H9 (cell line): Measurements from ENCODE around the gene EGR4. TPM values are rescaled to one million over a fixed set of nuclear protein-coding genes. Genes with fewer than 3 reads are reported as not detected.

Source experiments
- DNase-seq: peaks from one replicate; pipeline ENCODE4 v3.0.0-alpha.2; 2017
- H2AFZ ChIP-seq: one replicate; pipeline ENCODE4 v1.6.1; 2013; ENCODE audit warnings: mild to moderate bottlenecking, low read length, control low read depth, moderate library complexity
- H2AK5ac ChIP-seq: 2 replicates; pipeline ENCODE4 v1.6.1; 2013; ENCODE audit warnings: low read length, control low read depth, mixed read lengths; ENCODE audit not compliant: insufficient read length
- H2BK120ac ChIP-seq: one replicate; pipeline ENCODE4 v1.6.1; 2013; ENCODE audit warnings: low read depth, mild to moderate bottlenecking, low read length, control low read depth, inconsistent platforms; ENCODE audit not compliant: poor library complexity, severe bottlenecking
- H2BK12ac ChIP-seq: 2 replicates; pipeline ENCODE4 v1.6.1; 2013; ENCODE audit warnings: low read length, control low read depth, mixed read lengths, low read depth; ENCODE audit not compliant: insufficient read length
- H2BK15ac ChIP-seq: 2 replicates; pipeline ENCODE4 v1.6.1; 2013; ENCODE audit warnings: low read depth, low read length, control low read depth
- H2BK20ac ChIP-seq: one replicate; pipeline ENCODE4 v1.6.1; 2013; ENCODE audit warnings: low read depth, mild to moderate bottlenecking, low read length, control low read depth, inconsistent platforms; ENCODE audit not compliant: poor library complexity, severe bottlenecking
- H2BK5ac ChIP-seq: 2 replicates; pipeline ENCODE4 v1.6.1; 2013; ENCODE audit warnings: low read length, control low read depth, mixed read lengths; ENCODE audit not compliant: insufficient read length
- H3K14ac ChIP-seq: 2 replicates; pipeline ENCODE4 v1.6.1; 2013; ENCODE audit warnings: low read length, control low read depth; ENCODE audit not compliant: insufficient read depth
- H3K18ac ChIP-seq: 2 replicates; pipeline ENCODE4 v1.6.1; 2013; ENCODE audit warnings: low read depth, mild to moderate bottlenecking, mixed read lengths, low read length, control low read depth; ENCODE audit not compliant: insufficient read length
- H3K23ac ChIP-seq: 2 replicates; pipeline ENCODE4 v1.6.1; 2013; ENCODE audit warnings: low read length, control low read depth, mixed read lengths, low read depth; ENCODE audit not compliant: insufficient read length
- H3K23me2 ChIP-seq: 2 replicates; pipeline ENCODE4 v1.6.1; 2013; ENCODE audit warnings: low read depth, mild to moderate bottlenecking, mixed read lengths, low read length, control low read depth; ENCODE audit not compliant: insufficient read length, poor library complexity, severe bottlenecking
- H3K27ac ChIP-seq: 2 replicates; pipeline ENCODE4 v1.5.1; 2013; ENCODE audit warnings: low read length, control low read depth, mixed read lengths, low read depth; ENCODE audit not compliant: insufficient read length
- H3K27me3 ChIP-seq: 2 replicates; pipeline ENCODE4 v1.6.1; 2013; ENCODE audit warnings: low read length, control low read depth, inconsistent platforms; ENCODE audit not compliant: insufficient read depth
- H3K4ac ChIP-seq: 2 replicates; pipeline ENCODE4 v1.6.1; 2013; ENCODE audit warnings: low read depth, mild to moderate bottlenecking, control low read depth, inconsistent platforms, low read length, moderate library complexity
- H3K4me1 ChIP-seq: 2 replicates; pipeline ENCODE4 v1.6.1; 2013; ENCODE audit warnings: low read length, control low read depth, inconsistent platforms; ENCODE audit not compliant: insufficient read depth
- H3K4me2 ChIP-seq: 2 replicates; pipeline ENCODE4 v1.6.1; 2013; ENCODE audit warnings: low read length, control low read depth, mixed read lengths; ENCODE audit not compliant: insufficient read length, insufficient read depth
- H3K56ac ChIP-seq: 2 replicates; pipeline ENCODE4 v1.6.1; 2013; ENCODE audit warnings: low read depth, mild to moderate bottlenecking, mixed read lengths, low read length, control low read depth; ENCODE audit not compliant: insufficient read length
- H3K79me1 ChIP-seq: 2 replicates; pipeline ENCODE4 v1.6.1; 2013; ENCODE audit warnings: low read depth, mild to moderate bottlenecking, moderate library complexity, low read length, control low read depth, inconsistent platforms; ENCODE audit not compliant: insufficient read depth, poor library complexity, severe bottlenecking
- H3K79me2 ChIP-seq: 2 replicates; pipeline ENCODE4 v1.6.1; 2013; ENCODE audit warnings: low read length, control low read depth, inconsistent platforms; ENCODE audit not compliant: insufficient read depth
- H3K9ac ChIP-seq: 2 replicates; pipeline ENCODE4 v1.6.1; 2013; ENCODE audit warnings: low read length, control low read depth, mixed read lengths; ENCODE audit not compliant: insufficient read length; ENCODE audit errors: extremely low read depth
- H3K9me3 ChIP-seq: one replicate; pipeline ENCODE4 v1.6.1; 2013; ENCODE audit warnings: low read depth, low read length, inconsistent platforms; ENCODE audit not compliant: control insufficient read depth
- H3T11ph ChIP-seq: one replicate; pipeline ENCODE4 v1.6.1; 2013; ENCODE audit warnings: mild to moderate bottlenecking, low read length, control low read depth, inconsistent platforms
- H4K20me1 ChIP-seq: one replicate; pipeline ENCODE4 v1.6.1; 2013; ENCODE audit not compliant: control insufficient read depth, insufficient read length, insufficient read depth
- H4K5ac ChIP-seq: 2 replicates; pipeline ENCODE4 v1.6.1; 2013; ENCODE audit warnings: low read depth, mild to moderate bottlenecking, mixed read lengths, low read length, control low read depth; ENCODE audit not compliant: insufficient read length
- H4K8ac ChIP-seq: replicated peaks from 2 replicates; pipeline ENCODE4 v1.6.1; 2013; ENCODE audit warnings: low read length, control low read depth, mixed read lengths, low read depth; ENCODE audit not compliant: insufficient read length
- H4K91ac ChIP-seq: 2 replicates; pipeline ENCODE4 v1.6.1; 2013; ENCODE audit warnings: low read depth, mild to moderate bottlenecking, moderate library complexity, mixed read lengths, low read length, control low read depth; ENCODE audit not compliant: insufficient read length
- H3K27ac Mint-ChIP-seq, 3 experiments: 2 replicates in 2 of 3; 3 replicates in 1 of 3; pipeline ENCODE4 v1.8.0; 2020 to 2021; ENCODE audit warnings: mixed read lengths in 3 of 3, mild to moderate bottlenecking in 1 of 3, moderate library complexity in 1 of 3
- H3K27me3 Mint-ChIP-seq: 2 replicates; pipeline ENCODE4 v1.8.0; 2021; ENCODE audit warnings: low read depth, mild to moderate bottlenecking, moderate library complexity, mixed read lengths
- H3K36me3 Mint-ChIP-seq, 3 experiments: 2 replicates in 2 of 3; 3 replicates in 1 of 3; pipeline ENCODE4 v1.8.0; 2020 to 2021; ENCODE audit warnings: low read depth in 3 of 3, mixed read lengths in 3 of 3; ENCODE audit not compliant: insufficient read depth in 1 of 3
- H3K4me1 Mint-ChIP-seq, 2 experiments: 2 replicates each; pipeline ENCODE4 v1.8.0; 2020; ENCODE audit warnings: mixed read lengths in 2 of 2
- H3K4me3 Mint-ChIP-seq, 2 experiments: 2 replicates in 1 of 2; 3 replicates in 1 of 2; pipeline ENCODE4 v1.8.0; 2020 to 2021; ENCODE audit warnings: mild to moderate bottlenecking in 2 of 2, mixed read lengths in 2 of 2, moderate library complexity in 1 of 2
- H3K9me3 Mint-ChIP-seq, 2 experiments: 2 replicates in 1 of 2; 3 replicates in 1 of 2; pipeline ENCODE4 v1.8.0; 2020; ENCODE audit warnings: mild to moderate bottlenecking in 2 of 2, mixed read lengths in 2 of 2, moderate library complexity in 1 of 2
- WGBS: extraction: QIAGEN DNeasy Blood & Tissue Kit; methylation state at CpG from one replicate; pipeline ENCODE4 v1.1.7; 2013; ENCODE audit warnings: missing lambda C conversion rate, low lambda C conversion rate, mixed read lengths; ENCODE audit not compliant: insufficient read length; ENCODE audit errors: extremely low coverage; 5-methylcytosine and 5-hydroxymethylcytosine counted together
- total RNA-seq: library from RNA; stranded (reverse); gene quantifications from 2 replicates; pipeline ENCODE4 v1.2.1, GENCODE V29; 2021
- TF ChIP-seq, protein P1 (sequence below): fragments of 200-600 bp; sonication (generic); conservative IDR thresholded peaks from 3 replicates; pipeline ENCODE4 v1.8.0; 2021; ENCODE audit warnings: antibody characterized with exemption, mild to moderate bottlenecking

EGR4 gene
- total RNA-seq, 1 experiment from 2014 or later: 0.85 TPM

DNA sequence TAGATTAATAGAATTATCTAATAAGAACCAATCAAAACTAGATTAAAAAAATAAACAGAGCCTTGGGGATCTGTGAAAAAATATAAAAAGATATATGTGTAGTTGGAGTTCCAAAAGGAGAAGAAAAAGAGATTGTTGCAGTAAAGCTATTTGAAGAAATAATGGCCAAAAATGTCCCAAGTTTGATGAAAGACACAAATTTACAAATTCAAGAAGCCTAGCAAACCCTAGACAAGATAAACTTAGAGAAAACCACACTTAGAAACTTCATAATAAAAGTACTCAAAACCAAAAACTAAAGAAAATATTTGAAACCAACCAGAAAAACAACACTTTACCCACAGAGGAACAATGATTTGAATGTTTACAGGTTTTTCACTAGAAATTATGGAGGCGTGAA, 41.3 kb upstream of the EGR4 start:
- Histone ChIP-seq H4K5ac (no peak overlapping the region), H3K79me1 (no peaks in the 10 kb centered on the region), H3K4me2 (no peak overlapping the region), H2BK12ac (no peak overlapping the region), H4K20me1 (no peaks in the 10 kb centered on the region), H3K4me1 (no peaks in the 10 kb centered on the region), H3K56ac (no peak overlapping the region), H4K8ac (no peak overlapping the region), H2AK5ac (no peak overlapping the region), H3K23ac (no peak overlapping the region), H3K79me2 (no peaks in the 10 kb centered on the region), H2BK120ac (no peak overlapping the region), H3K27me3 (no peaks in the 10 kb centered on the region), H3K23me2 (no peaks in the 10 kb centered on the region), H3K9ac (no peak overlapping the region), H4K91ac (no peak overlapping the region), H3K14ac (no peak overlapping the region), H3K9me3 (no peaks in the 10 kb centered on the region), H3K27ac (no peak overlapping the region), H2AFZ (no peak overlapping the region), H2BK15ac (no peak overlapping the region), H3T11ph (no peak overlapping the region), H3K4ac (no peak overlapping the region), H2BK5ac (no peak overlapping the region), H3K18ac (no peak overlapping the region), H2BK20ac (no peak overlapping the region)
- no CpG with 5 or more reads among the region's 1 CpG for whole genome bisulfite sequencing
- Mint-ChIP-seq H3K27me3 (peaks cover 7% of the 10 kb centered on the region), H3K27ac (no peak overlapping the region), H3K9me3 (peaks cover 9 to 11% of the 10 kb centered on the region in 2 experiments; a peak in 4 of 5 replicates), H3K4me3 (no peak overlapping the region), H3K4me1 (no peaks in the 10 kb centered on the region), H3K36me3 (no peaks in the 10 kb centered on the region; a peak in 1 of 7 replicates)
- TF ChIP-seq, protein P1, sequence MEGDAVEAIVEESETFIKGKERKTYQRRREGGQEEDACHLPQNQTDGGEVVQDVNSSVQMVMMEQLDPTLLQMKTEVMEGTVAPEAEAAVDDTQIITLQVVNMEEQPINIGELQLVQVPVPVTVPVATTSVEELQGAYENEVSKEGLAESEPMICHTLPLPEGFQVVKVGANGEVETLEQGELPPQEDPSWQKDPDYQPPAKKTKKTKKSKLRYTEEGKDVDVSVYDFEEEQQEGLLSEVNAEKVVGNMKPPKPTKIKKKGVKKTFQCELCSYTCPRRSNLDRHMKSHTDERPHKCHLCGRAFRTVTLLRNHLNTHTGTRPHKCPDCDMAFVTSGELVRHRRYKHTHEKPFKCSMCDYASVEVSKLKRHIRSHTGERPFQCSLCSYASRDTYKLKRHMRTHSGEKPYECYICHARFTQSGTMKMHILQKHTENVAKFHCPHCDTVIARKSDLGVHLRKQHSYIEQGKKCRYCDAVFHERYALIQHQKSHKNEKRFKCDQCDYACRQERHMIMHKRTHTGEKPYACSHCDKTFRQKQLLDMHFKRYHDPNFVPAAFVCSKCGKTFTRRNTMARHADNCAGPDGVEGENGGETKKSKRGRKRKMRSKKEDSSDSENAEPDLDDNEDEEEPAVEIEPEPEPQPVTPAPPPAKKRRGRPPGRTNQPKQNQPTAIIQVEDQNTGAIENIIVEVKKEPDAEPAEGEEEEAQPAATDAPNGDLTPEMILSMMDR: no peak
- no peak for DNase-seq
